Embryonic facial prominence (tissue), 1 donor: ENCODE measurements around the gene ZMYM1.
"Not testable (repeated sequence)": the region's sequence is repeated elsewhere in the genome, so short reads cannot be mapped to it uniquely, and the experiment has no call there.

Experiments
- DNase-seq: peaks from one replicate; pipeline ENCODE4 v3.0.0-alpha.2; 2016; ENCODE audit errors: extremely low spot score

ZMYM1 gene

GRCh38 chr1:35079003-35079930, at the start of gene ZMYM1:
Gene ZMYM1, plus strand, starts transcription at chr1:35079385. Its CDS starts 14,603 bp downstream, at chr1:35093988.
- peak; percentile 70 for DNase-seq

GRCh38 chr1:35029761-35030160, 49.4 kb upstream of the ZMYM1 start:
- no peak for DNase-seq

- no peak for DNase-seq
Measured at GRCh38 chr1:35030338-35030737, 48.8 kb upstream of the ZMYM1 start.

GRCh38 chr1:35030756-35031446, 48.3 kb upstream of the ZMYM1 start:
- DNase-seq, result no peak

- DNase-seq, result no peak
Measured at GRCh38 chr1:35032384-35032739, 46.8 kb upstream of the ZMYM1 start.

GRCh38 chr1:35033346-35033745, 45.8 kb upstream of the ZMYM1 start:
- DNase-seq, result no peak

GRCh38 chr1:35036621-35037020, 42.6 kb upstream of the ZMYM1 start:
- DNase-seq, result no peak

- DNase-seq, result no peak
Measured at GRCh38 chr1:35037206-35037605, 42.0 kb upstream of the ZMYM1 start.

- no peak for DNase-seq
Measured at GRCh38 chr1:35038723-35039122, 40.5 kb upstream of the ZMYM1 start.

- DNase-seq, result no peak
Measured at GRCh38 chr1:35043498-35043897, 35.7 kb upstream of the ZMYM1 start.

GRCh38 chr1:35044431-35044830, 34.8 kb upstream of the ZMYM1 start:
- no peak for DNase-seq

GRCh38 chr1:35046730-35047129, 32.5 kb upstream of the ZMYM1 start:
- DNase-seq, result no peak

GRCh38 chr1:35047188-35047858, 31.9 kb upstream of the ZMYM1 start:
- no peak for DNase-seq

- DNase-seq, result no peak
Measured at GRCh38 chr1:35049116-35049515, 30.1 kb upstream of the ZMYM1 start.

GRCh38 chr1:35053433-35053832, 25.8 kb upstream of the ZMYM1 start:
- DNase-seq, result no peak

- not testable (repeated sequence) for DNase-seq
Measured at GRCh38 chr1:35054282-35054681, 24.9 kb upstream of the ZMYM1 start.

- DNase-seq, result not testable (repeated sequence)
Measured at GRCh38 chr1:35058321-35058720, 20.9 kb upstream of the ZMYM1 start.

GRCh38 chr1:35058988-35059387, 20.2 kb upstream of the ZMYM1 start:
- no peak for DNase-seq

GRCh38 chr1:35062518-35063196, 16.5 kb upstream of the ZMYM1 start:
- DNase-seq, result no peak

- DNase-seq, result no peak
Measured at GRCh38 chr1:35064265-35064664, 14.9 kb upstream of the ZMYM1 start.

- no peak for DNase-seq
Measured at GRCh38 chr1:35069746-35070145, 9.4 kb upstream of the ZMYM1 start.

GRCh38 chr1:35073265-35073811, 5.8 kb upstream of the ZMYM1 start:
- no peak for DNase-seq
